ENCODE results near the gene SMOC2.

GRCh38 chr6:168559574-168560098, 118.7 kb downstream of the SMOC2 start:
- TF ChIP-seq POLR2AphosphoS5 (IDR thresholded peaks at IDR 0.05; ENCODE audit: borderline replicate concordance, low read depth, low read length) (no peak), EZH2 (IDR thresholded peaks at IDR 0.05) (no peak)
